H1 (cell line): Measurements from ENCODE around the gene DPYSL4. TPM values are rescaled to one million over a fixed set of nuclear protein-coding genes. Genes with fewer than 3 reads are reported as not detected.

Source experiments
- EGR1 ChIP-seq: IDR thresholded peaks from 2 replicates; pipeline ENCODE4 v1.6.1; 2011; ENCODE audit warnings: low read depth, low read length, borderline replicate concordance
- KDM4A ChIP-seq: IDR thresholded peaks from one replicate; pipeline ENCODE4 v1.7.1; 2012; ENCODE audit warnings: low read depth, mild to moderate bottlenecking, moderate library complexity, low read length, inconsistent platforms; ENCODE audit not compliant: severe bottlenecking
- RBBP5 ChIP-seq: IDR thresholded peaks from 2 replicates; pipeline ENCODE4 v1.7.1; 2012; ENCODE audit warnings: low read depth, mild to moderate bottlenecking, inconsistent platforms, low read length, moderate library complexity, borderline replicate concordance
- RXRA ChIP-seq: IDR thresholded peaks from 2 replicates; pipeline ENCODE4 v1.6.1; 2011; ENCODE audit warnings: low read depth, mild to moderate bottlenecking, low read length, moderate library complexity; ENCODE audit not compliant: insufficient read depth
- SAP30 ChIP-seq: fragments of 300-600 bp; sonication (generic); IDR thresholded peaks from 2 replicates; pipeline ENCODE4 v1.7.1; 2012; ENCODE audit warnings: low read length, moderate library complexity, mild to moderate bottlenecking, inconsistent platforms; ENCODE audit not compliant: insufficient read depth, insufficient replicate concordance
- polyA plus RNA-seq, 7 experiments: library from polyadenylated mRNA; depleted of rRNA in 3 of 7; stranded (reverse) in 5 of 7; unstranded in 2 of 7; fragments of >200 nt in 5 of 7; fragments of 200-250 nt in 2 of 7; gene quantifications; 1 replicate in 5 of 7; 2 replicates in 1 of 7; 4 replicates in 1 of 7; pipeline versions ENCODE4 v1.2.1 to v1.2.3, GENCODE V29; 2011 to 2013; ENCODE audit warnings: missing spikeins in 2 of 7, mixed read lengths in 2 of 7
- total RNA-seq: library from RNA; stranded (reverse); fragmentation: NEBNext Ultra II Directional; extraction: Animal tissue kit (Norgen Biotek cat#: 25700); gene quantifications from 2 replicates; pipeline ENCODE4 v1.2.1, GENCODE V29; 2021
- TF ChIP-seq, protein P1 (sequence below): IDR thresholded peaks from 2 replicates; pipeline ENCODE4 v1.6.1; 2011; ENCODE audit warnings: low read length, improper control_type of control experiment

The DPYSL4 gene
- total and polyA plus RNA-seq, 2 of the 8 experiments (the other 6 are each of a cell fraction or from before 2014, with no cell fraction given), result 12.9 to 15.2 TPM

DNA sequence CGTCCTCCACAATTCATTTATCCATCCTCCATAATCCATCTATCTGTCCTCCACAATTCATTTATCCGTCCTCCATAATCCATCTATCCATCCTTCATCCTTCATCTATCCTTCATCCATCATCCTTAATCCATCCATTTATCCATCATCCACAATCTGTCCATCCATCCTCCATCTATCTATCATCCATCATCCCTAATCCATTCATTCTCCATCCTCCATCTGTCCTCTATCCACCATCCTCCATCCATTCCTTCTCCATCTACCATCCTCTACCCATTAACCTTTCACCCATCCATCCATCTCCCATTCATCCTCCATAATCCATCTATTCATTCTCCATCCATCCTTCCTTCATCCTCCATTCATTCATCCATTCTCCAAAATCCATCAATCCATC is 36.0 kb upstream of the DPYSL4 start (continued):
- TF ChIP-seq, protein P1, sequence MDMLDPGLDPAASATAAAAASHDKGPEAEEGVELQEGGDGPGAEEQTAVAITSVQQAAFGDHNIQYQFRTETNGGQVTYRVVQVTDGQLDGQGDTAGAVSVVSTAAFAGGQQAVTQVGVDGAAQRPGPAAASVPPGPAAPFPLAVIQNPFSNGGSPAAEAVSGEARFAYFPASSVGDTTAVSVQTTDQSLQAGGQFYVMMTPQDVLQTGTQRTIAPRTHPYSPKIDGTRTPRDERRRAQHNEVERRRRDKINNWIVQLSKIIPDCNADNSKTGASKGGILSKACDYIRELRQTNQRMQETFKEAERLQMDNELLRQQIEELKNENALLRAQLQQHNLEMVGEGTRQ, result no peak
- TF ChIP-seq KDM4A (no peak), RXRA (no peak), EGR1 (no peak), SAP30 (no peak), RBBP5 (no peak)
